ENCODE results near the gene USP28. TPM values are rescaled to one million over a fixed set of nuclear protein-coding genes. Genes with fewer than 3 reads are reported as not detected.

Gene USP28
- total and polyA plus RNA-seq, 2 donors (not counting 1 experiment from before 2014, with no cell fraction given) = 22.4 to 37.7 TPM

- Histone ChIP-seq H3K4me2 (ENCODE audit: extremely low read depth, insufficient read depth, low read length) (no peak overlapping the region), H3K9me3 (ENCODE audit: control insufficient read depth, insufficient read depth, low read depth, low read length) (no peaks in the 10 kb centered on the region), H3K9ac (ENCODE audit: insufficient read depth, low read length) (no peak overlapping the region), H4K20me1 (ENCODE audit: control insufficient read depth, extremely low read depth, insufficient read depth, low read length) (no peaks in the 10 kb centered on the region), H3K4me1 (ENCODE audit: control insufficient read depth, extremely low read depth, insufficient read depth, low read length) (no peaks in the 10 kb centered on the region), H3K36me3 (ENCODE audit: control insufficient read depth, insufficient read depth, low read length) (no peaks in the 10 kb centered on the region), H3K27me3 (ENCODE audit: control insufficient read depth, insufficient read depth, low read length) (no peaks in the 10 kb centered on the region), H2AFZ (ENCODE audit: low read length) (no peak overlapping the region), H3K4me3 (replicated peaks in 1 of 4; ENCODE audit: control extremely low read depth in 1 of 4, insufficient read depth in 1 of 4, low read depth in 3 of 4, low read length in 4 of 4) (no peak overlapping the region), H3K79me2 (ENCODE audit: control insufficient read depth, insufficient read depth, low read length) (no peaks in the 10 kb centered on the region), H3K27ac (ENCODE audit: insufficient read depth, low read length) (no peak overlapping the region)
- DNase-seq (ENCODE audit: low read depth in 2 of 2) = no peak
- TF ChIP-seq EZH2 (IDR thresholded peaks at IDR 0.05; ENCODE audit: low read length, missing control alignments) (no peak), CTCF (conservative IDR thresholded peaks at IDR 0.05 in 1 of 2, IDR thresholded peaks at IDR 0.05 in 1 of 2; ENCODE audit: low read depth in 1 of 2, low read length in 2 of 2) (no peak)
Measured at GRCh38 chr11:113877670-113878055, 2.3 kb upstream of the USP28 start.

GRCh38 chr11:113876798-113877669 lies 1.7 kb upstream of the USP28 start:
- Histone ChIP-seq H3K27me3 (ENCODE audit: control insufficient read depth, insufficient read depth, low read length) (no peaks in the 10 kb centered on the region), H2AFZ (ENCODE audit: low read length) (no peak overlapping the region), H4K20me1 (ENCODE audit: control insufficient read depth, extremely low read depth, insufficient read depth, low read length) (no peaks in the 10 kb centered on the region), H3K79me2 (ENCODE audit: control insufficient read depth, insufficient read depth, low read length) (no peaks in the 10 kb centered on the region), H3K4me2 (ENCODE audit: extremely low read depth, insufficient read depth, low read length) (no peak overlapping the region), H3K4me1 (ENCODE audit: control insufficient read depth, extremely low read depth, insufficient read depth, low read length) (no peaks in the 10 kb centered on the region), H3K27ac (ENCODE audit: insufficient read depth, low read length) (no peak overlapping the region), H3K9me3 (ENCODE audit: control insufficient read depth, insufficient read depth, low read depth, low read length) (no peaks in the 10 kb centered on the region), H3K36me3 (ENCODE audit: control insufficient read depth, insufficient read depth, low read length) (no peaks in the 10 kb centered on the region), H3K4me3 (replicated peaks in 1 of 4; ENCODE audit: control extremely low read depth in 1 of 4, insufficient read depth in 1 of 4, low read depth in 3 of 4, low read length in 4 of 4) (no peak overlapping the region), H3K9ac (ENCODE audit: insufficient read depth, low read length) (no peak overlapping the region)
- no peak for TF ChIP-seq CTCF (conservative IDR thresholded peaks at IDR 0.05 in 1 of 2, IDR thresholded peaks at IDR 0.05 in 1 of 2; ENCODE audit: low read depth in 1 of 2, low read length in 2 of 2)
- TF ChIP-seq EZH2 (IDR thresholded peaks at IDR 0.05; ENCODE audit: low read length, missing control alignments) = no peak
- no peak for DNase-seq (ENCODE audit: low read depth in 2 of 2)

GRCh38 chr11:113876074-113876797 lies 864 bp upstream of the USP28 start:
- Histone ChIP-seq H3K79me2 (ENCODE audit: control insufficient read depth, insufficient read depth, low read length) (no peaks in the 10 kb centered on the region), H3K36me3 (ENCODE audit: control insufficient read depth, insufficient read depth, low read length) (no peaks in the 10 kb centered on the region), H2AFZ (ENCODE audit: low read length) (peak overlapping the region; percentile 93), H3K9ac (ENCODE audit: insufficient read depth, low read length) (no peak overlapping the region), H3K9me3 (ENCODE audit: control insufficient read depth, insufficient read depth, low read depth, low read length) (no peaks in the 10 kb centered on the region), H3K27ac (ENCODE audit: insufficient read depth, low read length) (peak overlapping the region; percentile 90), H3K4me2 (ENCODE audit: extremely low read depth, insufficient read depth, low read length) (peak overlapping the region; percentile 97), H3K4me1 (ENCODE audit: control insufficient read depth, extremely low read depth, insufficient read depth, low read length) (no peaks in the 10 kb centered on the region), H4K20me1 (ENCODE audit: control insufficient read depth, extremely low read depth, insufficient read depth, low read length) (no peaks in the 10 kb centered on the region), H3K27me3 (ENCODE audit: control insufficient read depth, insufficient read depth, low read length) (no peaks in the 10 kb centered on the region), H3K4me3 (replicated peaks in 1 of 4; ENCODE audit: control extremely low read depth in 1 of 4, insufficient read depth in 1 of 4, low read depth in 3 of 4, low read length in 4 of 4) (peak overlapping the region; percentile 58 to 73 (median 63))
- no peak for DNase-seq (ENCODE audit: low read depth in 2 of 2)
- TF ChIP-seq CTCF (conservative IDR thresholded peaks at IDR 0.05 in 1 of 2, IDR thresholded peaks at IDR 0.05 in 1 of 2; ENCODE audit: low read depth in 1 of 2, low read length in 2 of 2) (no peak), EZH2 (IDR thresholded peaks at IDR 0.05; ENCODE audit: low read length, missing control alignments) (no peak)
